Stomach (tissue), 9 donors: ENCODE data around the gene CBX7. TPM values are rescaled to one million over a fixed set of nuclear protein-coding genes. Genes with fewer than 3 reads are reported as not detected.
A peak's percentile ranks its signal among the peaks of the same experiment; 100 is the strongest.

Experiments used
- DNase-seq, 2 donors: peaks; one replicate each; pipeline versions ENCODE4 v3.0.0 to v3.0.0-alpha.2; 2013 to 2019
- H3K27ac ChIP-seq, 5 donors: fragments of 200-600 bp in 4 of 5; sonication (generic) in 4 of 5; one replicate each; pipeline ENCODE4 v1.5.1; 2013 to 2019; ENCODE audit warnings: mild to moderate bottlenecking in 1 of 5, moderate library complexity in 1 of 5
- H3K27me3 ChIP-seq, 3 donors: fragments of 200-600 bp; sonication (generic); one replicate each; pipeline ENCODE4 v1.5.1; 2017 to 2019; ENCODE audit warnings: mixed run types in 1 of 3
- H3K36me3 ChIP-seq, 4 donors: fragments of 200-600 bp; sonication (generic); 1 replicate in 3 of 4; 2 replicates in 1 of 4; pipeline ENCODE4 v1.5.1; 2016 to 2019
- H3K4me1 ChIP-seq, 4 donors: fragments of 200-600 bp; sonication (generic); one replicate each; pipeline ENCODE4 v1.5.1; 2016 to 2019
- H3K4me3 ChIP-seq, 4 donors: fragments of 200-600 bp; sonication (generic) in 3 of 4; one replicate each; pipeline ENCODE4 v1.5.1; 2016 to 2019; ENCODE audit warnings: mild to moderate bottlenecking in 1 of 4
- H3K9me3 ChIP-seq, 4 donors: fragments of 200-600 bp; sonication (generic); one replicate each; pipeline ENCODE4 v1.5.1; 2016 to 2019
- CTCF ChIP-seq, 7 experiments: fragments of 450-650 bp in 4 of 7; fragments of 200-600 bp in 3 of 7; sonication (generic) in 3 of 7; IDR thresholded peaks; one replicate each; pipeline ENCODE4 v1.5.1; 2016 to 2019; ENCODE audit warnings: antibody characterized with exemption in 7 of 7, control low read depth in 2 of 7, mild to moderate bottlenecking in 1 of 7
- EP300 ChIP-seq: sonication (generic); formaldehyde crosslinking; IDR thresholded peaks from one replicate; pipeline ENCODE4 v1.6.1; 2017; ENCODE audit warnings: antibody characterized with exemption
- POLR2A ChIP-seq, 4 donors: fragments of 450-650 bp; IDR thresholded peaks; one replicate each; pipeline ENCODE4 v1.6.1; 2016; ENCODE audit warnings: antibody characterized with exemption in 4 of 4, control low read depth in 2 of 4, mild to moderate bottlenecking in 1 of 4, moderate library complexity in 1 of 4
- POLR2AphosphoS5 ChIP-seq, 3 donors: sonication (generic); formaldehyde crosslinking; IDR thresholded peaks; one replicate each; pipeline ENCODE4 v1.6.1; 2016; ENCODE audit warnings: antibody characterized with exemption in 3 of 3
- WGBS, 5 donors: extraction: QIAGEN DNeasy Blood & Tissue Kit in 3 of 5; methylation state at CpG; one replicate each; pipeline versions ENCODE4 v1.1.5 to v1.1.7; 2013 to 2018; 5-methylcytosine and 5-hydroxymethylcytosine counted together
- intact Hi-C: fragments of 100-400 bp; cut with DNase I; formaldehyde crosslinking; loops from one replicate; pipeline ENCODE4 v1.15.1; 2023; ENCODE audit warnings: low total_unique reads
- polyA plus RNA-seq, 3 donors: library from polyadenylated mRNA; stranded (reverse); fragments of 200-250 nt; gene quantifications; one replicate each; pipeline ENCODE4 v1.2.3, GENCODE V29; 2013
- total RNA-seq, 5 donors: library from RNA; depleted of rRNA; stranded (reverse); fragments of >200 nt; gene quantifications; one replicate each; pipeline versions ENCODE4 v1.1.0 to v1.2.3, GENCODE V29; 2014 to 2016
- donor health status: healthy with polysubstance abuse.
- donor health status: Bipolar disorder and iron deficiency.
- donor health status: healthy.

The CBX7 gene
- total and polyA plus RNA-seq, 8 donors: 10.1 to 84.6 (median 29.7) TPM

GRCh38 chr22:39176143-39176713 is 23.7 kb upstream of the CBX7 start:
- TF ChIP-seq POLR2A (IDR thresholded peaks at IDR 0.05) (no peak), CTCF (IDR thresholded peaks at IDR 0.05) (no peak), EP300 (peak; percentile 89), POLR2AphosphoS5 (IDR thresholded peaks at IDR 0.05) (peak; percentile 62 to 79 (median 78))
- Histone ChIP-seq H3K27me3 (no peaks in the 10 kb centered on the region), H3K4me3 (peak overlapping the region in 2 of 4 donors; percentile 16 to 21), H3K27ac (peak overlapping the region; percentile 55 to 85 (median 71)), H3K9me3 (no peaks in the 10 kb centered on the region), H3K4me1 (peaks cover 40 to 63% (median 43%) of the 10 kb centered on the region in 4 donors), H3K36me3 (no peaks in the 10 kb centered on the region)
- 19 to 49% (median 28%) methylated on average over 10 to 23 of the region's 23 CpGs for WGBS, 5 donors
- peak; percentile 48 to 86 for DNase-seq
- intact Hi-C loops: no loop called here

GRCh38 chr22:39175353-39176142 is 23.1 kb upstream of the CBX7 start:
- no peak for TF ChIP-seq CTCF (IDR thresholded peaks at IDR 0.05)
- Histone ChIP-seq H3K4me3 (peak overlapping the region in 2 of 4 donors; percentile 16 to 21), H3K36me3 (no peaks in the 10 kb centered on the region), H3K9me3 (no peaks in the 10 kb centered on the region), H3K4me1 (peaks cover 42 to 70% (median 49%) of the 10 kb centered on the region in 4 donors), H3K27me3 (no peaks in the 10 kb centered on the region), H3K27ac (peak overlapping the region; percentile 53 to 85 (median 71))
- intact Hi-C loops: no loop called here
- peak in 1 of 2 donors; percentile 28 for DNase-seq
- 73 to 77% (median 74%) methylated on average over 7 to 18 of the region's 18 CpGs for WGBS, 5 donors

DNA sequence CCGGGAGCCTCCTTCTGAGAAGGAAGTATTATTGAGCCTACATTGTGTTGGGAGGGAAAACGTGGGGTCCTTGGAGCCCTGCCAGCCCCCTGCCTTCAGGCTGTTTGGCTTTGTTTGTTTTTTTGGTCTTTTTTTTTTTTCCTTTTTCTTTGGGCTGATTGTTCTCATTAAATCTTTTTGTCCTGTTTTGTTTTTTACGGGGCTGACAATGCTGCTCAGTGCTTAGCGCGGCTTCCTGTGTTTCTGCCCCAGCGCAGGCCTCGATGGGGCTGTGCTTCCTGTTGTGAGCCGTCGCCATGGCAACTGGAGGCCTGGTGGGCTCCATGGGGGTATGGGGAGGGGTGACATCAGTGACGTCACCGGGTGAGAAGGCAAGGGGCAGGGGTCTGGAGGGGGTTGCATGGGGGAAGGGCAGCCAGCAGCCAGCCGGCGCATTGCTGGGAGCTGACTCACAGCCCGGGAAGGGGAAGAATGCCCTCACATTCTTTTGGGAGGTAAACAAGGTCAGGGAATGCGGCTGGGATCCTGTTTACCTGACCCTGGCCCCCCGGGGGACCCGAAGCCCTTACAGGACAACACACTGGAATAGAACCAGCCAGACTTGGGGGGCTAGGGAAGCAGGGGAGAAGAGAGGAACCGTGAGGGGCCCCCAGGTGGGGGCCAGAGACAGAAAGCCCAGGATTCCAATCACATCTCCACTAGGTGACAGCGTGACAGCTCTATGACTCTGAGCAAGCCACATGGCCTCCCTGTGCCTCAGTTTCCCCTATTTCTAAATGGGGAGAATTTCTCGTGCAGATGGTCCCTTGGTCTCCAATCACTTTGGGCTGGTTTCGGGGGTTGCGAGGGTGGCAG is 22.2 kb upstream of the CBX7 start:
- intact Hi-C loops: loop anchor here (5.0 kb wide), 1 partner anchor 138 kb away; no protein-coding TSS in a partner anchor
- Histone ChIP-seq H3K9me3 (no peaks in the 10 kb centered on the region), H3K36me3 (no peaks in the 10 kb centered on the region), H3K27me3 (no peaks in the 10 kb centered on the region), H3K4me3 (no peak overlapping the region), H3K4me1 (peaks cover 42 to 72% (median 49%) of the 10 kb centered on the region in 4 donors), H3K27ac (peak overlapping the region; percentile 68 to 85 (median 71))
- WGBS, 5 donors: 20 to 31% (median 30%) methylated on average over 22 of the region's 22 CpGs
- peak; percentile 59 to 96 for DNase-seq
- peak; percentile 4 to 37 (median 33) for TF ChIP-seq POLR2AphosphoS5 (IDR thresholded peaks at IDR 0.05)
- TF ChIP-seq EP300: peak; percentile 68
- TF ChIP-seq POLR2A (IDR thresholded peaks at IDR 0.05): no peak

GRCh38 chr22:39173787-39174497 is 21.5 kb upstream of the CBX7 start:
- Histone ChIP-seq H3K9me3 (no peaks in the 10 kb centered on the region), H3K36me3 (no peaks in the 10 kb centered on the region), H3K4me3 (no peak overlapping the region), H3K27ac (peak overlapping the region; percentile 68 to 85 (median 71)), H3K4me1 (peaks cover 42 to 72% (median 49%) of the 10 kb centered on the region in 4 donors), H3K27me3 (no peaks in the 10 kb centered on the region)
- peak in 1 of 2 donors; percentile 36 for DNase-seq
- intact Hi-C loops: loop anchor here (5.0 kb wide), 1 partner anchor 138 kb away; no protein-coding TSS in a partner anchor
- no peak for TF ChIP-seq POLR2AphosphoS5 (IDR thresholded peaks at IDR 0.05)
- TF ChIP-seq EP300: no peak
- no peak for TF ChIP-seq POLR2A (IDR thresholded peaks at IDR 0.05)
- no peak for TF ChIP-seq CTCF (IDR thresholded peaks at IDR 0.05)
- WGBS, 5 donors: 62 to 83% (median 65%) methylated on average over 11 of the region's 11 CpGs
